Progenitor cell of endocrine pancreas (in vitro differentiated cells): ENCODE data around the gene SERPING1. TPM values are rescaled to one million over a fixed set of nuclear protein-coding genes. Genes with fewer than 3 reads are reported as not detected.
A peak's percentile ranks its signal among the peaks of the same experiment; 100 is the strongest.

ENCODE experiments used
- DNase-seq: peaks from one replicate; pipeline ENCODE4 v3.0.0; 2021; ENCODE audit warnings: low spot score; ENCODE audit not compliant: unreplicated experiment
- H3K27ac Mint-ChIP-seq: 2 replicates; pipeline ENCODE4 v1.8.0; 2021; ENCODE audit warnings: mild to moderate bottlenecking, moderate library complexity, mixed read lengths
- H3K27me3 Mint-ChIP-seq: 2 replicates; pipeline ENCODE4 v1.8.0; 2021; ENCODE audit warnings: mixed read lengths
- H3K36me3 Mint-ChIP-seq: 2 replicates; pipeline ENCODE4 v1.8.0; 2022; ENCODE audit warnings: mixed read lengths; ENCODE audit not compliant: insufficient read depth
- H3K4me1 Mint-ChIP-seq: 2 replicates; pipeline ENCODE4 v1.8.0; 2021; ENCODE audit warnings: low read depth, mixed read lengths
- H3K4me3 Mint-ChIP-seq: 2 replicates; pipeline ENCODE4 v1.8.0; 2021; ENCODE audit warnings: low read depth, mild to moderate bottlenecking, moderate library complexity, mixed read lengths
- H3K9me3 Mint-ChIP-seq: 2 replicates; pipeline ENCODE4 v1.8.0; 2021; ENCODE audit warnings: low read depth, mixed read lengths
- CTCF ChIP-seq: fragments of 200-600 bp; sonication (generic); IDR thresholded peaks from one replicate; pipeline ENCODE4 v1.5.0; 2021; ENCODE audit warnings: antibody characterized with exemption, mild to moderate bottlenecking; ENCODE audit not compliant: unreplicated experiment
- microRNA-seq: library from miRNA; unstranded; fragments of <30 nt; microRNA quantifications from one replicate; pipeline ENCODE4 v1.1.0, GENCODE V29; 2020; ENCODE audit warnings: borderline number of aligned reads; ENCODE audit not compliant: unreplicated experiment
- total RNA-seq: library from RNA; stranded (reverse); gene quantifications from 2 replicates; pipeline ENCODE4 v1.2.1, GENCODE V29; 2021

SERPING1 gene
- total RNA-seq, 1 donor from 2014 or later: 190 TPM

- H3K4me3 Mint-ChIP-seq: no peak overlapping the region
- no peak overlapping the region for H3K27ac Mint-ChIP-seq
- no peak for TF ChIP-seq CTCF
- no peaks in the 10 kb centered on the region for H3K9me3 Mint-ChIP-seq
- DNase-seq: no peak
- H3K4me1 Mint-ChIP-seq: peaks cover 12% of the 10 kb centered on the region
- H3K27me3 Mint-ChIP-seq: no peaks in the 10 kb centered on the region
- peaks cover 12% of the 10 kb centered on the region for H3K36me3 Mint-ChIP-seq
These were observed 62.2 kb downstream of the SERPING1 start for GRCh38 chr11:57659669-57660068.

GRCh38 chr11:57662893-57663292 is 65.4 kb downstream of the SERPING1 start:
- Mint-ChIP-seq H3K27ac (no peak overlapping the region), H3K27me3 (no peaks in the 10 kb centered on the region), H3K9me3 (no peaks in the 10 kb centered on the region), H3K4me1 (peaks cover 11% of the 10 kb centered on the region), H3K4me3 (no peak overlapping the region), H3K36me3 (peaks cover 10% of the 10 kb centered on the region)
- DNase-seq: no peak
- TF ChIP-seq CTCF: no peak

GRCh38 chr11:57663975-57664374 is 66.5 kb downstream of the SERPING1 start:
- Mint-ChIP-seq H3K36me3 (peaks cover 10% of the 10 kb centered on the region), H3K4me1 (peaks cover 9% of the 10 kb centered on the region), H3K27me3 (no peaks in the 10 kb centered on the region), H3K9me3 (no peaks in the 10 kb centered on the region), H3K27ac (no peak overlapping the region), H3K4me3 (no peak overlapping the region)
- DNase-seq: no peak
- no peak for TF ChIP-seq CTCF

Small RNA genes lying within 50 kb of the gene (microRNA-seq; reads per million reads assigned to microRNA genes)
- 35,587 reads per million, percentile 99 among the genes with 10 or more reads in this experiment for gene MIR130A

Other genes starting within 250 kb of the SERPING1 start
- not detected in 2 replicates for gene PRG3, start 216.5 kb upstream of the SERPING1 start, total RNA-seq
- gene PRG2, start 207.0 kb upstream of the SERPING1 start, total RNA-seq: not detected in 2 replicates
- 21.5 and 24.6 TPM in 2 replicates for gene SLC43A3, start 170.6 kb upstream of the SERPING1 start, total RNA-seq
- 1.9 and 2.1 TPM in 2 replicates for gene RTN4RL2, start 137.2 kb upstream of the SERPING1 start, total RNA-seq
- 46.9 and 48.5 TPM in 2 replicates for gene SLC43A1, start 82.0 kb upstream of the SERPING1 start, total RNA-seq
- 63.4 and 63.5 TPM in 2 replicates for gene TIMM10, start 66.9 kb upstream of the SERPING1 start, total RNA-seq
- not detected in 2 replicates for gene SMTNL1, start 60.1 kb upstream of the SERPING1 start, total RNA-seq
- 30.6 and 34.3 TPM in 2 replicates for gene UBE2L6, start 30.0 kb upstream of the SERPING1 start, total RNA-seq
- 0.22 TPM in 2 replicates for gene YPEL4, start 52.2 kb downstream of the SERPING1 start, total RNA-seq
- gene CLP1, start 60.1 kb downstream of the SERPING1 start, total RNA-seq: 22.0 and 22.2 TPM in 2 replicates
- 56.7 and 60.1 TPM in 2 replicates for gene ZDHHC5, start 70.4 kb downstream of the SERPING1 start, total RNA-seq
- gene MED19, start 114.5 kb downstream of the SERPING1 start, total RNA-seq: 24.2 and 24.4 TPM in 2 replicates
- gene TMX2, start 114.9 kb downstream of the SERPING1 start, total RNA-seq: 82.7 and 82.9 TPM in 2 replicates
- 206 and 223 TPM in 2 replicates for gene SELENOH, start 143.8 kb downstream of the SERPING1 start, total RNA-seq
- not detected in 2 replicates for gene BTBD18, start 154.1 kb downstream of the SERPING1 start, total RNA-seq
- 346 and 367 TPM in 2 replicates for gene CTNND1, start 164.1 kb downstream of the SERPING1 start, total RNA-seq